Inferior parietal cortex (tissue), 1 donor: ENCODE results near the gene BMF.
A peak's percentile ranks its signal among the peaks of the same experiment; 100 is the strongest.

Experiments
- DNase-seq: peaks from one replicate; pipeline ENCODE4 v3.0.0-alpha.2; 2016; ENCODE audit errors: extremely low spot score

BMF gene

DNA sequence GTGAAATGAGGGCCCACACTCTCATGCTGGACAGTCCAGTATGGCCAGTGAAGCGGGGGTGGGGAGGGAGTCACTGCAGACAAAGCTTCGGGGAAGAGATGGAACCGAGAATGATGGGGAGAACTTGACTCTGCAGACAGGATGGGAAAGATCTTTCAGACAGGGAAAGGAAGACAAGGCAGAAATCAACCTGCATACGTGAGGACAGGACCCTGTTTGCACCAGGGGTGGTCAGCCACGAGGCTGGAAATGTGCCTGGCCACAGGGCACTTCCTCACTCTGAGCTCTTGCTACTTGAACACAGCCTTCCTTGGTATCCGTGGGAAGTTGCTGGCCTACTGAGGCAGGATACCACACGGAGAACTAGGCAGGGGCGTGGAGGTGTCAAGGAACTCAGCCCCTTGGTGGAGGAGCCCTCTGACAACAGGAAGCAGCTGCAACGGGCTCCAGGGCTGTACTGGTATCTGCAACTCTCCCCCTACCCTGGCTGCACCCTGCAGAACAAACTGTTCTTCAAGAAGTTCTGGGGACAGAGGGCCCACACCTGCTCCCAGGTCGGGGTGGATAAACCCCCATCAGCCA lies 60.4 kb downstream of the BMF start:
- no peak for DNase-seq

DNA sequence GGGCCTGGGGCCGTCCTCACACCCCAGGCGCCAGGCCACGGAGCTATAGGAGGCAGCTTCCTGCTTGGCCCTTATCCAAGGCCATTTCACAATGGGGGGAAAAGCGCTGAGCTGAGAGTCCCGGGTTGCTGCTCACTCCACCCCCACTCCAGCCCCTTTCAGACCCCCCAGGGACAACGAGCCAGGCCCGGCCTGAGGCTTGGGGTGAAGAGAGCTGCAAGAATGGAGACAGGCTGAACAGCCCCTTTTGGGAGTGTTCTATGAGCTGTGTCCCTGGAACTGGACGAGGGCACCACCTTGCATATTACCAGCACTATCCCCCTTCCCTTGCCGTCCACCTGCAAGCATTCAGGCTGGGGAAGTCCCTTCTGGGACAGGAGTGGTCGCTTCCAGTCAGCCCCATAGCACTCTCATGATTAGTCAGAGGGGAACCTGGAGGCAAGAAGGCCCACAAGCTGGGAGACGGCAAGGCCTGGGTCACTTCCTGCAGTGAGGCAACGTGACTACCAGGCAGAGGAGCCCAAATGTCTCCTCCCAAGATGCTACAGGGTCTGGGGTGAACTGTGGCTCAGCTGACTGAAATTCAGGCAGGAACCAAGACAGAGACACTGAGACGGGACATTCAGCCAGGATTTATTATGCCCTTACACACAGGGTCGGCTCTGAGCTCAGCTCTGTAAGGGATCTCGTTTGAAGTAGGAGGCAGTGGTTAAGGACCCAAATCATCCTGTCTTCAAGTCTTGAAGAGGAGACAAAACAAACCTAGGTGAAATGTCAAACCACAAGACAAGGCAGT lies 61.1 kb downstream of the BMF start:
- no peak for DNase-seq

DNA sequence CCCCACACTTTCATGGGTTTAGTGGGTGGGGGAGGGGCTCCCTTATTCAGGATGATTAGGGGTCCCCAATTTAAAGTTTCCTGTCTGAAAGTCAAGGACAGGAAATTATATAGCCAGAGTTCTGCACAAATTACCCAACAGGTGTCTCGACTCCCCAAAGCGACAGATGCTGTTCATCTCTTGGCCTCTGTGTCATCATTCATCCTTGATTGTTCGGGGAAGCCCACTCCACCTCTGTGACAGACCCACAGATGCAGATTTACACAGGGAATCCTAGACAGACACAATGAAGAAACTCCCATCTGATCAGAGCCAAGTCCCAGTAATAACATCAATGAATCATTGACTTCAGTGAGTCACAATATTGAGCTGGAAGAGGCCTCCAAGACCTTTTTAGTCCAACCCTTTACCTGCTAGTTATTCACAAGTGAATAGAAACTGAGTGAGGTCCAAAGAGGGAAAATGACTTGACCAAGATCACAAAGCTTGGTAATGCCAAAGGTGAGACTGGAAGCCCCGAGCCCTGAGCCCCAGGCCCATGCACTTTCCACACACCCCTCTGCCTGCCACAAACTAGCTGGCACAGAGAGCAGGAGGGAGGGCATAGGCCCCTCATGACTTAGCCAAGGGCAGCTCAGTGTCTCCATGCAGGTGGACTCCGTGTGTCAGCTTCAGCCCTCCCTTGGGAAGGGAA lies 61.8 kb downstream of the BMF start:
- no peak for DNase-seq

DNA sequence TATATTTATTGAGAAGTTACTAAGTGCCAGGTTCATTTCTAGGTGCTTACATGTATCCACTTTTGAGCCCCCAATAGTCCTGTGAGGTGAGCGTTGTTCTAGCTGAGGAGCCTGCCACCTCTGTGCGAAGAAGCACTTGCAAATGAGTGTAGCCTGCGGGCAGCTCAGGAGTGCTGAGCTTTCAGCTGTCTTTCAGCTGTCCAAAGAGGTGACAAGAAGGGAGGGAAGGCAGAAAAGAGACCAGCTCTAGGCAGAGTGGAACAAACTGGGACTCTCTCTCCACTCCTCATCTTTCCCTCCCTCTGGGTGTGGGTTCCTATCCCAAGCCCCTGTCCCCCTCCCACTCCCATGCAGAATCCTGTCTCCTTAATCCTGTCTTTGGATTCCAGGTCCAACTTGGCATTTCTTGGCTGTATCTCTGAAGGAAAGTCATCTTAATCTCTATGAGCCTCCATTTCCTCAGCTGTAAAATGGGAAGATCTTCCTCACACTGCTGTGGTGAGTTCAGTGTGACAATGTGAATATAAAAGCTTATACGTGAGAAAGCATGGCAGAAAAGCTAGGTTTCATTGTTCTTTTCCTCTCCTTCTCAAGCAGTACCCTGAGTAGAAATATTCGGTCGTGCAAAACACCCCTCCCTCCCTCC lies 63.0 kb downstream of the BMF start:
- DNase-seq: no peak

GRCh38 chr15:40044717-40045571 lies 63.7 kb downstream of the BMF start:
- peak; percentile 80 for DNase-seq

DNA sequence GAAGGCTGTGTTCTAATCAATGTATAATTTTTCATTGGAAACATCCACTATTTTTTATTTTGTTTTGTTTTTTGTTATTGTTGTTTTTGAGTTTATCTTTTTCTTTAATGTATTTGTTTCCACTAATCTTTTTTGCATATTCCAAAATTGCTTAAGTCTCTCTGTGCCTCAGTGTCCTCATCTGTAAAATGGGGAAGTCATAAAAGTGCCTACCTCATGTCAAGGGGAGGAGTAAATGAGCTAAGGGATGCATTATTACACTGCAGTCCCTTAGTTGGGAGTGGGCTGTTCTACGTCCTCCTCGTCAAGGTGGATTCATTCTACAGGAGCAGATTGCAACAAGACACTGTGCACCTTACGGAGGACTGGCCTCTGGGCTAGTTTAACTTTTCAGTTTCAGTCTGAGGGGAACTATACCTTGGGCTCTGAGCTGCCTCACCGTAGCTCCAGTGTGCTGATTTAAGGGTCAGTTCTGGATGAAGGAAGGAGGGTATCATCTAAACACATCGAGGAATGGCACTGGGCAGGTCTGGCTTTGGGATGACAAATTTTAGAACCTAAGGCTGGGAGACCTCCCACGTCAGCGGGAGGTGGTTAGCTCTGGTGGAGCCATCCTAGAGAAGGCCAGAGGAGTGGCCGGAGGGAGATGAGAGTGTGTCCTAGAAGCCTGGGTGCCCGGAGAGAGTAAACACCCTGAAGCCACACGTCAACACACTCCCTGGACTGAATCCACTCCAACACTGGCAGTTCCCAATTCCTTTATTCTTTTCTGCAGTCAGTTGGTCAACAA lies 64.6 kb downstream of the BMF start:
- DNase-seq: no peak

- no peak for DNase-seq
Measured at GRCh38 chr15:40042791-40043320, 65.8 kb downstream of the BMF start.

- DNase-seq: no peak
Measured at GRCh38 chr15:40040770-40041169, 67.9 kb downstream of the BMF start.

DNA sequence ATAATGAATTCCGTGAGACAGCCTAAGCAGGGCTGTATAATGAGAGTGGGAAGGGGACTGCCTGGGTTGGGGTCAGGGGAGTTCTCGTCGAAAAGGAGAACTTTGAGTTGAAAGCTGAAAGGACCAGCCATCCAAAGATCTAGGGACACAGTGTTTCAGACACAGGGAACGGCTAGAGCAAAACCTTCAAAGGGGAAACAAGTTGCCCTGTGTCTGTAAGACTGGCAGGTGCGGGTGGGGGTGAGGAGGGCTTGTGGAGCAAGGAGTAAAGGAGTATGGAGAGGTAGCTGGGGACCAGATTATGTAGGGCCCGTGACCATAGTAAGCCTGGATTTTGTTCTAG lies 68.4 kb downstream of the BMF start:
- no peak for DNase-seq

DNA sequence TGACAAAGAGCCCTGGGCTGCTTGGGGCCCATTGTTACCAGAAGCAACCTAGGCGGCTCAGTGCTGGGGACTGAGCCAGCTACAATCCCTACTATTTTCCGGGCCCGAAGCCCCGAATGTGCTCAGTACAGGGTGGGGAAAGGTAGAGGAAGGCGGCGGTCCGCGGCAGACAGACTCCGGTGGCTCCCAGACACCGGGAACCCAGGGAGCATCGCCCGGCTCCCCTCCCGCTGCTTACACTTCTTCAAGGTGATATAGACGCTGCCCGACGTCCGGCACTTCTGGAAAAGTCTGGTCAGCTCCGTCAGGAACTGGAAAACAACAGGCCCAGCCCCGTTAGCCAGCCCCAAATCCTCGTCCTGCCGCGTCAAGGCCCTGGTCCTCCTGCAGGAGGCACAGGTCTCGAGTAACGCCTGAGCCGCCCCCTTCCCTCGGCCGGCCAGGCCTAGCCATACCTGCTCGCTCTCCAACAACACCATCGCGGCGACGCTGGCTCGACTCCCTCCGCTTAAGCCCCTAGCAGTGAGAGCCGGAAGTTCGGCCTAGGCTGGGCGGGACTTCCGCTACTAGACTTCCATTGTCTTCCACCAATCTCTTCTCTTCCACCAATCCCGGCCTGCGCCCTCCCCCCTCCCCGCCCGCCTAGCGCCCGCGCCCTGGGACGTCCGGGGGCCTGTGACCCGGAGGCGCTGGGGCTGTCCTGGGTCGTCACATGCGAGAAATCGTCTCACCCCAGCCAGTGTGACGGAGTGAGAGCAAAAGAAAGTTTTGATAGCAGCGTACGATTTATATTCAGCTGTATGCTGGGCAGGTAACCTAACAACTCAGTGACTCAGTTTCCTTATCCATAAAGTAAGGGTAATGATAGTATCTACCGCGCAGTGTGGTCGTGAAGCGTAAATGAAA lies 69.8 kb downstream of the BMF start, which contains the start of gene SRP14:
TSS of gene SRP14 (minus strand) at position 544 of the 906 bp plus-strand sequence. CDS start at position 479, 65 bp downstream.
- DNase-seq: peak; percentile 96

DNA sequence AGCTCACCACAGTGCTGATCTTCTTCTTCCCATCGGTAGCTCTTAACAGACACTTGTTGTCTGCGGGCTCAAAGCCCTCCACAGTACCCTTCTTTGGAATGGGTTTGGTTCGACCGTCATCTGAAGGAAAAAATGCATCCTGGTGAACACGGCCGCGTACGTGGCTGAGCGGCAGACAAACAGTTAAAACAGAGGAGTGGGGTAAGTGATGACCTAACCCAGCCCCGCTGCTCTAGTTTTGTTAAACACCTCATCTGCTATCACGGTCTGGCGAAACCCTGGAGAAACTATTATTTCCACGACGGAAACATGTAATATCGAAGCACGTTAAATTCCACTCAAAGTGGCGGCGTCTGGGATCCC lies 70.4 kb downstream of the BMF start:
- DNase-seq: no peak
